Panc1 (cell line): ENCODE measurements around the gene VEZT. TPM values are rescaled to one million over a fixed set of nuclear protein-coding genes. Genes with fewer than 3 reads are reported as not detected.

Experiments used
- ATAC-seq: fragments of 200-7000 bp; cut with Tn5 transposase; 2 replicates; pipeline ENCODE4 v1.9.1; 2020; ENCODE audit warnings: mild to moderate bottlenecking, moderate library complexity
- BruUV-seq: library from RNA; stranded (reverse); fragments of 400-500 nt; replicated peaks from 2 replicates; lab custom pipeline; 2021; lab: Mats Ljungman, UMichigan
- CTCF ChIA-PET: fragments of 300-600 bp; sonication (Branson Sonifier 250); formaldehyde crosslinking; loops from one replicate; lab custom pipeline; 2022; ENCODE audit warnings: antibody characterized with exemption; lab: Charles Lee
- POLR2A ChIA-PET: fragments of 300-600 bp; sonication (Branson Sonifier 250); formaldehyde crosslinking; loops from one replicate; lab custom pipeline; 2022; ENCODE audit warnings: antibody characterized with exemption; lab: Charles Lee
- DNase-seq: peaks from one replicate; pipeline ENCODE4 v3.0.0-alpha.2; 2010; ENCODE audit warnings: low read depth, low spot score
- H3K27ac ChIP-seq: 2 replicates; pipeline ENCODE4 v1.5.1; 2011; ENCODE audit warnings: mild to moderate bottlenecking, low read length, inconsistent platforms
- H3K27me3 ChIP-seq: fragments of 200-500 bp; sonication (Bioruptor generic); 2 replicates; pipeline ENCODE4 v1.6.0; 2014; ENCODE audit warnings: low read length, inconsistent platforms; ENCODE audit not compliant: control insufficient read depth, insufficient read depth
- H3K36me3 ChIP-seq: fragments of 200-500 bp; sonication (Bioruptor generic); 2 replicates; pipeline ENCODE4 v1.5.1; 2014; ENCODE audit warnings: inconsistent platforms, mild to moderate bottlenecking, low read length, moderate library complexity; ENCODE audit not compliant: control insufficient read depth, insufficient read depth
- H3K4me1 ChIP-seq: 2 replicates; pipeline ENCODE4 v1.5.1; 2011; ENCODE audit warnings: inconsistent platforms, mild to moderate bottlenecking, low read length, moderate library complexity; ENCODE audit not compliant: control insufficient read depth, insufficient read depth
- H3K4me3 ChIP-seq, 2 experiments: 2 replicates each; pipeline ENCODE4 v1.5.1; 2011 to 2012; ENCODE audit warnings: low read depth in 2 of 2, low read length in 2 of 2, mild to moderate bottlenecking in 2 of 2, inconsistent platforms in 1 of 2, moderate library complexity in 1 of 2
- H3K9me3 ChIP-seq: fragments of 200-500 bp; sonication (Bioruptor generic); 2 replicates; pipeline ENCODE4 v1.5.1; 2014; ENCODE audit warnings: low read depth, mild to moderate bottlenecking, inconsistent platforms, low read length, moderate library complexity; ENCODE audit not compliant: control insufficient read depth, insufficient read depth
- POLR2AphosphoS5 ChIP-seq: IDR thresholded peaks from 2 replicates; pipeline ENCODE4 v1.6.1; 2012; ENCODE audit warnings: mild to moderate bottlenecking, low read depth, low read length, moderate library complexity
- SIN3A ChIP-seq: IDR thresholded peaks from 2 replicates; pipeline ENCODE4 v1.6.1; 2012; ENCODE audit warnings: low read depth, mild to moderate bottlenecking, low read length, moderate library complexity, borderline replicate concordance; ENCODE audit not compliant: insufficient read depth
- TCF7L2 ChIP-seq: IDR thresholded peaks from 2 replicates; pipeline ENCODE4 v1.6.1; 2011; ENCODE audit warnings: mild to moderate bottlenecking, low read depth, low read length, inconsistent platforms
- in situ Hi-C: cut with HindIII; loops from 2 replicates; pipeline ENCODE4 v1.10.0; 2016; ENCODE audit warnings: low sequenced_read_pairs, low pct_unique_long_range_greater_than_20kb
- intact Hi-C: fragments of 100-400 bp; cut with micrococcal nuclease; formaldehyde crosslinking; loops from one replicate; pipeline ENCODE4 v1.10.0; 2022; ENCODE audit not compliant: unreplicated experiment
- total RNA-seq: library from RNA; stranded (reverse); gene quantifications from one replicate; pipeline ENCODE4 v1.2.1, GENCODE V29; 2021; ENCODE audit not compliant: unreplicated experiment
- TF ChIP-seq, protein P1 (sequence below): fragments of 450-650 bp; IDR thresholded peaks from 2 replicates; pipeline ENCODE4 v1.5.1; 2017; ENCODE audit warnings: mild to moderate bottlenecking
- TF ChIP-seq, protein P2 (sequence below), 2 experiments: IDR thresholded peaks; 2 replicates each; pipeline ENCODE4 v1.6.1; 2011 to 2012; ENCODE audit warnings: low read depth in 2 of 2, control low read depth in 1 of 2, low read length in 1 of 2, mild to moderate bottlenecking in 1 of 2, moderate library complexity in 1 of 2; ENCODE audit not compliant: insufficient read depth in 1 of 2

The VEZT gene
- total RNA-seq, 1 experiment from 2014 or later, result 70.6 TPM

DNA sequence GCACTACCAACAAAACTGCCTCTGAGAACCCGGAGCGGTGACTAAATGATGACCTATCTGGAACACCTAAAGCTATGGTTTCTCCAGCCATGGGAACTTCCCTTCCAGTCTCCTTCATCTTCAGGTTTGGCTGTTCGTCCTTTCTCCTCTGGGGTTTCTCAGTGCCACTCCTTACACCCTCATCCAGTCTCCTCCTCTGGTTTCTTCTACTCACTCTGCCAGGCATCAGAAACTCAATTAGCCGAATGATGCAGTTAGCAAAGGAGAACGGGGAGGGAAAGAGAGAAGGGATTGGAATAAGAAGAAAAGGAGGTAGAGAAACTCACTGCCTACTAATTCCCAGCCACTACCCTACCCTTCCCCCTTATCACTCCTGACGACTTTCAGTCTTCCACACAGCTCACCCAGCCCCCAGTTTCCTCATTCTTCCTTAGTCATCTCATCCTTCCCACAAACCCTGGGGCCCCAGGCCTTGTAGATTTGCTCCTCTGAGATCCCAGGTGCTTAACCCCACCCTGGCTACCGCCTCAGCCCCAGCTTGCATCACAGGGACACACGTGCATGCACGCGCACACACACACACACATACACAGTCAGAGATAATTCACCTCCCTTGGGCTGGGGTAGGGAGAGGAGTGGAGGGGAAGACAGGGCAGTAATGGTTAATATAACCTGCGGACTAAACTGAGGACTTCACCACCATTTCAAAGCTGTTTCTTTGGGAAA, 13.3 kb upstream of the VEZT start:
- Histone ChIP-seq H3K4me3 (peak overlapping the region; percentile 17 to 38), H3K36me3 (no peaks in the 10 kb centered on the region), H3K4me1 (peaks cover 67% of the 10 kb centered on the region), H3K9me3 (no peaks in the 10 kb centered on the region), H3K27ac (peak overlapping the region; percentile 98), H3K27me3 (no peaks in the 10 kb centered on the region)
- intact Hi-C loops (no loop called here), in situ Hi-C loops (no loop called here)
- POLR2A ChIA-PET, result no interaction called here
- CTCF ChIA-PET, result no interaction called here
- ATAC-seq (peak; percentile 91), DNase-seq (no peak)
- TSS peak; percentile 18 for BruUV-seq
- TF ChIP-seq POLR2AphosphoS5, result peak; percentile 63; the same call in 1 of the 2 replicates
- no peak for TF ChIP-seq TCF7L2
- TF ChIP-seq, protein P1, sequence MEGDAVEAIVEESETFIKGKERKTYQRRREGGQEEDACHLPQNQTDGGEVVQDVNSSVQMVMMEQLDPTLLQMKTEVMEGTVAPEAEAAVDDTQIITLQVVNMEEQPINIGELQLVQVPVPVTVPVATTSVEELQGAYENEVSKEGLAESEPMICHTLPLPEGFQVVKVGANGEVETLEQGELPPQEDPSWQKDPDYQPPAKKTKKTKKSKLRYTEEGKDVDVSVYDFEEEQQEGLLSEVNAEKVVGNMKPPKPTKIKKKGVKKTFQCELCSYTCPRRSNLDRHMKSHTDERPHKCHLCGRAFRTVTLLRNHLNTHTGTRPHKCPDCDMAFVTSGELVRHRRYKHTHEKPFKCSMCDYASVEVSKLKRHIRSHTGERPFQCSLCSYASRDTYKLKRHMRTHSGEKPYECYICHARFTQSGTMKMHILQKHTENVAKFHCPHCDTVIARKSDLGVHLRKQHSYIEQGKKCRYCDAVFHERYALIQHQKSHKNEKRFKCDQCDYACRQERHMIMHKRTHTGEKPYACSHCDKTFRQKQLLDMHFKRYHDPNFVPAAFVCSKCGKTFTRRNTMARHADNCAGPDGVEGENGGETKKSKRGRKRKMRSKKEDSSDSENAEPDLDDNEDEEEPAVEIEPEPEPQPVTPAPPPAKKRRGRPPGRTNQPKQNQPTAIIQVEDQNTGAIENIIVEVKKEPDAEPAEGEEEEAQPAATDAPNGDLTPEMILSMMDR, result no peak
- 0 out of 2 replicates have a peak, but pooled peaks have one; percentile 28 for TF ChIP-seq SIN3A
- TF ChIP-seq, protein P2, sequence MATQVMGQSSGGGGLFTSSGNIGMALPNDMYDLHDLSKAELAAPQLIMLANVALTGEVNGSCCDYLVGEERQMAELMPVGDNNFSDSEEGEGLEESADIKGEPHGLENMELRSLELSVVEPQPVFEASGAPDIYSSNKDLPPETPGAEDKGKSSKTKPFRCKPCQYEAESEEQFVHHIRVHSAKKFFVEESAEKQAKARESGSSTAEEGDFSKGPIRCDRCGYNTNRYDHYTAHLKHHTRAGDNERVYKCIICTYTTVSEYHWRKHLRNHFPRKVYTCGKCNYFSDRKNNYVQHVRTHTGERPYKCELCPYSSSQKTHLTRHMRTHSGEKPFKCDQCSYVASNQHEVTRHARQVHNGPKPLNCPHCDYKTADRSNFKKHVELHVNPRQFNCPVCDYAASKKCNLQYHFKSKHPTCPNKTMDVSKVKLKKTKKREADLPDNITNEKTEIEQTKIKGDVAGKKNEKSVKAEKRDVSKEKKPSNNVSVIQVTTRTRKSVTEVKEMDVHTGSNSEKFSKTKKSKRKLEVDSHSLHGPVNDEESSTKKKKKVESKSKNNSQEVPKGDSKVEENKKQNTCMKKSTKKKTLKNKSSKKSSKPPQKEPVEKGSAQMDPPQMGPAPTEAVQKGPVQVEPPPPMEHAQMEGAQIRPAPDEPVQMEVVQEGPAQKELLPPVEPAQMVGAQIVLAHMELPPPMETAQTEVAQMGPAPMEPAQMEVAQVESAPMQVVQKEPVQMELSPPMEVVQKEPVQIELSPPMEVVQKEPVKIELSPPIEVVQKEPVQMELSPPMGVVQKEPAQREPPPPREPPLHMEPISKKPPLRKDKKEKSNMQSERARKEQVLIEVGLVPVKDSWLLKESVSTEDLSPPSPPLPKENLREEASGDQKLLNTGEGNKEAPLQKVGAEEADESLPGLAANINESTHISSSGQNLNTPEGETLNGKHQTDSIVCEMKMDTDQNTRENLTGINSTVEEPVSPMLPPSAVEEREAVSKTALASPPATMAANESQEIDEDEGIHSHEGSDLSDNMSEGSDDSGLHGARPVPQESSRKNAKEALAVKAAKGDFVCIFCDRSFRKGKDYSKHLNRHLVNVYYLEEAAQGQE (IDR thresholded peaks at IDR 0.05; ENCODE audit: insufficient read depth in 1 of 2, low read depth in 2 of 2, low read length in 1 of 2), result no peak

DNA sequence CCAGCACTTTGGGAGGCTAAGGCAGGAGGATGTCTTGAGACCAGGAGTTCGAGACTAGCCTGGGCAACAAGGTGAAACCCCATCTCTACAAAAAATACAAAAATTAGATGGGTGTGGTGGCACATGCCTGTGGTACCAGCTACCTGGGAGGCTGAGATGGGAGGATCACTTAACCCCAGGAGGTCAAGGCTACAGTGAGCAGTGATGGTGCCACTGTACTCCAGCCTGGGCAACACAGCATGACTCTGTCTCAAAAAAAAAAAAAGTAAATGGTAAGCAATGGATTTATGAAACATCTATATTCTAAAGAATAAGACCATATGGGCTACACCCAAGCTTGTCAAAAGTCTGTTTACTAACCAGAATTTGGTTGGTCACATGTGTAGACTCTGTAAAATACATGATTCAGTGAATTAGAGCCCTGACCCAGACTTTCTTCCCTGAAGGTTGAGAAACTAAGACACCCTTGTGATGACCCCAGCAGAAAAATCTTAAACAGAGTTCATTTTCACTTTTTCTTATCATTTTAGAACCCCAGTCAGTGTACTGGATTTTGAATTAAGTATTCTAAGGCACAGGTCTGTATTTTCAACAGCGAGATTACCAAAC, 12.5 kb upstream of the VEZT start:
- no peak for DNase-seq
- CTCF ChIA-PET, result interaction anchor here (0.6 to 0.9 kb wide), 2 partner anchors 14 to 329 kb away, joined by 4 read pairs; no protein-coding TSS in a partner anchor
- no peak overlapping the region for H3K4me3 ChIP-seq
- no peaks in the 10 kb centered on the region for H3K36me3 ChIP-seq
- H3K27me3 ChIP-seq, result no peaks in the 10 kb centered on the region
- no peaks in the 10 kb centered on the region for H3K9me3 ChIP-seq
- intact Hi-C loops, result no loop called here
- BruUV-seq, result no TSS peak
- ATAC-seq, result no peak
- TF ChIP-seq, protein P2 (IDR thresholded peaks at IDR 0.05; ENCODE audit: insufficient read depth in 1 of 2, low read depth in 2 of 2, low read length in 1 of 2), result no peak
- TF ChIP-seq SIN3A (no peak), POLR2AphosphoS5 (no peak), TCF7L2 (no peak)
- peak overlapping the region; percentile 98 for H3K27ac ChIP-seq
- H3K4me1 ChIP-seq, result peaks cover 62% of the 10 kb centered on the region
- POLR2A ChIA-PET, result no interaction called here
- in situ Hi-C loops, result loop anchor here (5.0 kb wide), 1 partner anchor 88 kb away; no protein-coding TSS in a partner anchor
